ENCODE results near the gene BHLHE40.

Gene BHLHE40

GRCh38 chr3:5019411-5020241 lies 40.4 kb downstream of the BHLHE40 start:
- DNase-seq (ENCODE audit: low spot score), result no peak

- DNase-seq (ENCODE audit: low spot score), result no peak
Measured at GRCh38 chr3:5020242-5020722, 41.0 kb downstream of the BHLHE40 start.

GRCh38 chr3:5021116-5022092 lies 42.2 kb downstream of the BHLHE40 start:
- DNase-seq (ENCODE audit: low spot score), result peak; percentile 72

GRCh38 chr3:5022187-5022965 lies 43.1 kb downstream of the BHLHE40 start:
- DNase-seq (ENCODE audit: low spot score), result no peak

- DNase-seq (ENCODE audit: low spot score), result peak; percentile 94
Measured at GRCh38 chr3:5022966-5023776, 43.9 kb downstream of the BHLHE40 start.

GRCh38 chr3:5023777-5024346 lies 44.6 kb downstream of the BHLHE40 start:
- DNase-seq (ENCODE audit: low spot score), result no peak

- no peak for DNase-seq (ENCODE audit: low spot score)
Measured at GRCh38 chr3:5026046-5026362, 46.8 kb downstream of the BHLHE40 start.

- no peak for DNase-seq (ENCODE audit: low spot score)
Measured at GRCh38 chr3:5029715-5030114, 50.5 kb downstream of the BHLHE40 start.

- DNase-seq (ENCODE audit: low spot score), result no peak
Measured at GRCh38 chr3:5030152-5030551, 50.9 kb downstream of the BHLHE40 start.

- no peak for DNase-seq (ENCODE audit: low spot score)
Measured at GRCh38 chr3:5032844-5033243, 53.6 kb downstream of the BHLHE40 start.

Data from AG08395 (cell line).